Measurements from ENCODE around the gene ADGRD1.
A peak's percentile ranks its signal among the peaks of the same experiment; 100 is the strongest.

ADGRD1 gene

GRCh38 chr12:130938186-130938585 is 15.5 kb upstream of the ADGRD1 start:
- DNase-seq, result no peak

DNA sequence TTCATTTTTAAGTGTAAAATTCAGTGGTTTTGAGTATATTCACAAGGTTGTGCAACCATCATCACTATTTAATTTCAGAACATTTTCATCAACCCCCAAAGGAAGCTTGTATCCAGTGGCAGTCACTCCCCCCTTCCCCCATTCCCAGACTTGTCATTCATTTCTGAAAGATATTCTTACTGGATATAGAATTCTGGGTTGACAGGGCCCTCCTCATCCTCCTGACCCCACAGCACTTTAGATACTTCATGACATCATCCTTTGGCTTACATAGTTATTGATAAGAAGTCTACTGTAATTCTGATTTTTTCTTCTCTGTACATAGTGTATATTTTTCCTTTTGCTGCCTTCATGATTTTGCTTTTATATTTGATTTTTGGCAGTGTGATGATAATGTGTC is 8.8 kb upstream of the ADGRD1 start:
- no peak for DNase-seq

GRCh38 chr12:130945786-130946492 is 7.8 kb upstream of the ADGRD1 start:
- DNase-seq, result peak; percentile 13

GRCh38 chr12:130947028-130947613 is 6.6 kb upstream of the ADGRD1 start:
- DNase-seq, result no peak

DNA sequence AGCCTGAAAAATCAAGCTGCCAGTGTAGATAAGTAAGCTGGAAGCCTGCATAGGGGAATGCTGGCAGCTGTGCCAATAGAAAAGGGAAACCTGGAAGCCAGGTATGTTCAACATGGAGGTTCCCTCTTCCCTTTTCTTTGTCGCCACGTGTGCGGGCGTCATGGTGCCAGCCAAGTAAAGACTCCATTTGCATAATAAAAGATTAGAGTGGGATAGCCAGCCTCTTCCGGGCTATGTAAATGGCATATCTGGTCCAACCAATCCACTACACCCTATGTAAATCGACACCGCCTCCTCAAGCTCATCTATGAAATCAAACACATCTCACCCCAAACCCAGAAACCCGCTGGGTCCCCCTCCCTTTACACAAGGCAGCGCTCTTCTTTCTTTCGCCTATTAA is 5.6 kb upstream of the ADGRD1 start:
- DNase-seq, result no peak

DNA sequence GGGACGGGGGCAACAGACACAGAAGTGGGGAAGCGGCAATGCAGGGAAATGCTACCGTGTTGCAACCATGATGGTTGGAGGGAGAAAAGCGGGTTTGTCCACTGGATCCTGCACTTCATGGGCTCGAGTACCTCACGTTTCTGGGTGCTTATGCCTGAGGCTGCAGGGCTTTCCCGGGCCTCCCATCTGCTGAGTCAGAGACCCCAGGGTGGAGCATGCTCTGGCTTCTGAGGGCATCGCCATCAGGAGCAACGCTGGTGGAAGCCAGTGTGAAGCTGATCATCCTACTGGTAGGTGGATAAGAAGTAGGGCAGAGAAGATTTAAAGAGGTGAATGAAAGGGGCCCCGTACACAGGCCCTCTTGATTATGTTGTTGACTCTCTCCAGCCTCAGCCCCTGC is 5.0 kb upstream of the ADGRD1 start:
- no peak for DNase-seq

GRCh38 chr12:130949806-130950205 is 3.9 kb upstream of the ADGRD1 start:
- no peak for DNase-seq

DNA sequence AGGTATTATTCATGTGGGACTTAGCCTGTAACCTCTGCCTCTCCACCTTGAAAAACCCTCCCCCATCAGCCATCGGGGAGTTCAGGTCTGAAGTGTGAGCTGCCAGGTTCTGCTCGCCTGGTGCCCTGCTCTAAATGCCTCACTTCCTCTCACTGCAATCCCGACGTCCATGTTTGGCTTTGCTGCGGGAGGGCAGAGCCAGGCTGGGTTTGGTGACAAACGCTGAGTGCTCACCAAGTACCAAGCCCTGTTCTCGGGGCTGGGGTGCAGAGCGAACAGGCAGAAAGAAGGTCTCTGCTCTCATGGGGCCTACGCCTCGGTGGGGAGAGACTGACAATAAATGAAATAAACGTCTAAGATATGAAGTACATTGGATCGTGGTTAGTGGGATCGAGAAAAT is 2.1 kb upstream of the ADGRD1 start:
- no peak for DNase-seq

GRCh38 chr12:130952171-130952954 is 1.3 kb upstream of the ADGRD1 start:
- DNase-seq, result no peak

- no peak for DNase-seq
Observed at GRCh38 chr12:130954544-130954831, 781 bp downstream of the ADGRD1 start.

DNA sequence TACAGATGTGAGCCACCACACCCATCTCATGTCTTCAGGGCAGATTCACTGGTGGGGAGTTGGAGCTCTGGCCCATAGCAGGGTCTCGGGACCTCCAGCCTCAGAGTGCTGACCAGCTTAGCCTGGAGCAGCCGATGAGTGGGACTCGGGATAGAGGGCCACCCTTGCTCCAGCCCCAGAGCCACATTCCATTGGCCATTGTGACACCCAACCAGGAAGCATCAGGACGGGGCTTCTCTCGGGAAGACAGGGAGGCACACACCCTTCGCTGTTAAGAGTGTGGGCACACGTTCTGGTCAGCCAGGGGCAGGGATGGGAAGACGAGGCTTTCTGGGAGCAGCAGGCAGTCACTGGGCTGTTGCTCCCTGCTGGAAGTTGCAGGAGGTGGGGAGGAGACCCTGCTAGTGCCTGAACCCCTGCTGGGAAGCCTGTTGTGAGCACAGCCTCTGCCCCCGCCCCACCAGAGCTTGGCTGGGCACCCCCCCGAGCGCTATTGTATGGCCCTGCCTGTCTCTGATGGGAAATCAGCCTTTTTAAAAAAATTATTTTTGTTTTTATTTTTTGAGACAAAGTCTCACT is 1.6 kb downstream of the ADGRD1 start:
- no peak for DNase-seq

- DNase-seq, result no peak
Observed at GRCh38 chr12:130956009-130956408, 2.3 kb downstream of the ADGRD1 start.

DNA sequence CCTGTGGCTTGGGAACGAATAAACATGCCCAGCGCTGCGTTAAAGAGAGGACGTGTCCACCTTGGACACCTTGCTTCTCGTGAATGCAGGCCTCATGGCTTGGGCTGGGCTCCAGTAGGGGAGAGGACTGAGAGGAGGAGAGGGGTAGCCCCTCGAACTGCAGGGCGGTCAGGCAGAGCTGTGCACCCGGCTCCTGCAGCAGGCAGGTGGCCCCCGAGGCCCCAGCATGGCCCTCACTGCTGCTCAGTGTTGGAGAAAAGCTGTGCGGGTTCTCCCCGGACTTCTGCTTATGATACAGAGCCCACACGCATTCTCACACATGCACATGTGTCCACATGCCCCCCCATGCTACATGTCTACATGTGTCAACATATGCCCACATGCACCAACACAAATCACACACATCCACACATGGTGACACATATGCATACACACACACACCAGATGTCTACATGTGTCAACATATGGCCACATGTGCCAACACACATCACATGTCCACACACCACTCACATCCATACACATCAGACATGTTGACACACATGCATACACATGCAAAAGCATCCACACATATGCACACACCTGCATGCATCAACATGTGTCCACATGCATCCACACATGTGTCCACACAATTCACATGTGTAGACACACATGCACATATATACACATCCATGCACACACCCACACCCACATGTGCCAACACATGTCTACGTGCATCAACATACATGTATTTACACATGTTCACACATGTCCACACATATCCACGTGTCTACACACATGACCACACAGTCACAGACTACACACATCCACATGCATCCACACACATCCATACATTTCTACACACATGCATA is 3.0 kb downstream of the ADGRD1 start:
- no peak for DNase-seq

- no peak for DNase-seq
Observed at GRCh38 chr12:130957304-130957621, 3.6 kb downstream of the ADGRD1 start.

GRCh38 chr12:130958557-130959140 is 4.9 kb downstream of the ADGRD1 start:
- no peak for DNase-seq

DNA sequence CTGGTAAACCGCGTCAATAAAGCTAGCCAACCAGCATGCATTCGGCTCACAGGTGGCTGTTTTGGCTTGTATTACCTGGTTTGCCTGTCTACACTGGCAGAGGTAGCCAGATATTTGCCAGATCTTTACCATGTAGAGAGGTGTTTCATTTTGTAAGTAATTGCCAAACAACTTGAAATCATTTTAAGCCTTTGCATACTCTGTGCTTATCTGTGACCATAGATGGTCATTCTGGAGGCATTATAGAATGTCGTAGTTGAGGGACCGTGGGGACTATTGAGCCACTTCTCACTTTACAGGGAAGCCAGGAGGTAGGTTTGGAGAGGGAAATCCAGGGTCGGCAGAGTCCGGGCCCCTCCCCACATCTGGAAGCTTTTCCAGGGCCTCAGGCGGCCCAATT is 5.9 kb downstream of the ADGRD1 start:
- no peak for DNase-seq

DNA sequence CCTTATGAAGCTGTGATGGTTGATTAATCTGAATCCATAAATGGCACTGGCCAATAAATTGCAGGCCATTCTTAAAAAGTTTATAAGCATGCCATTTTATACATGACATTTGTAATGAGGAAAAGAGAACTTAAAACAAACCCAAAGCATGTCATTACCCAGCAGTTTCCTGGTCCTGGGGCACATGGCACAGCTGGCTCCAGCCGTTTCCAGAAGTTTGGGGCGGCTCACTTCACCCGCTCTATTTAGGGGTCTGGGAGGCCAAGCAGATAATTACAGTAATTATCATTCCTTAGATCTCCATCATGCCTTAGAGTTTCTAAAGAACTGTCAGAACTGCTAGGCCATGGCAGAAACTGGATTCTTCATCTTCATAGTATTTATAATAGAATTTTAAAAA is 6.4 kb downstream of the ADGRD1 start:
- no peak for DNase-seq

- DNase-seq, result no peak
Observed at GRCh38 chr12:130960787-130961186, 7.1 kb downstream of the ADGRD1 start.

- no peak for DNase-seq
Observed at GRCh38 chr12:130961921-130962451, 8.3 kb downstream of the ADGRD1 start.

DNA sequence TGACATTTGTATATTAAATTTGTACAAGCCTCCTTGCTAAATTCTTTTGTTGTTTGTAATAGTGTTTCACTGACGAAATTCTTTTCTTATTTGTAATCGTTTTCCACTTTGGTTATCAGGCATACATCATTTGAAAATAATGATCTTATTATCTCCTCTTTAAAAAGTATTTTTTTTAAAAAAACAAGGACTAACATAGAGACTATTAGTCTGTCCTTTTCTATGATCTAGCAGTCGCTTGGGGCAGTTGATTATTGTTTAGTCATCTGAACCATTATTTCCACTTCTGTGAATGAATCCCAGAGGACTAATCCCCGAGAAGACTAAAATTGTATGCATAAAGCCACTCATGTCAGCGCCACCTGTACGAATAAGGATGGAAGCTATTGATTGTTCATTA is 11.5 kb downstream of the ADGRD1 start:
- no peak for DNase-seq

GRCh38 chr12:130965668-130966067 is 12.0 kb downstream of the ADGRD1 start:
- DNase-seq, result no peak

DNA sequence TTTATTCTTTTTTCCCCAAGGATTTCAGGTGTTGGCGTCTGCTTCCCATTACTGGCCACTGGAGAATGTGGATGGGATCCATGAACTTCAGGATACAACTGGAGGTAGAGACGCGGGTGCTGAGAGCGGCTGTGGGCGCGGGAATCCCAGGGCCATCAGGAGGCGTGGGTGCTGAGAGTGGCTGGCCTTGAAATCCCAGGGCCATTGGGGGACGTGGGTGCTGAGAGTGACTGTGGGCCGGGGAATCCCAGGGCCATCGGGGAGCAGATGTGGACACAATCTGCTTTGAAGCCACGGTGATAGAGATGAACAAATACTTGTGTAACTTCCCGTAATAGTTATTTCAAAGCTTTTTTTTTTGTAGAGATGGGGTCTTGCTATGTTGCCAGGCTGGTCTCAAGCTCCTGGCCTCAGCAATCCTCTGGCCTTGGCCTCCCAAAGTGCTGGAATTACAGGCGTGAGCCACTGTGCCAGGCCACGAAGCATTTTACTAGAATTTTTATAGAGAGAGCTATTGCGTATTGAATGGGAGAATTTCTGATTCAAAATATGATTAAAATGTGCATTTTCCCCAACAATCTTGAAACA is 12.8 kb downstream of the ADGRD1 start:
- no peak for DNase-seq
